IPS-15b (cell line): Measurements from ENCODE around the gene MYO19.

Source experiments
- H3K27me3 ChIP-seq: one replicate; pipeline ENCODE4 v1.6.1; 2013; ENCODE audit warnings: low read length; ENCODE audit not compliant: control insufficient read depth, insufficient read depth
- H3K36me3 ChIP-seq: one replicate; pipeline ENCODE4 v1.6.1; 2013; ENCODE audit warnings: low read length; ENCODE audit not compliant: control insufficient read depth, insufficient read depth
- H3K4me1 ChIP-seq: one replicate; pipeline ENCODE4 v1.6.1; 2013; ENCODE audit warnings: mild to moderate bottlenecking, low read length; ENCODE audit not compliant: control insufficient read depth, insufficient read depth
- H3K4me3 ChIP-seq: one replicate; pipeline ENCODE4 v1.5.1; 2013; ENCODE audit warnings: low read depth, low read length
- H3K9ac ChIP-seq: one replicate; pipeline ENCODE4 v1.6.1; 2013; ENCODE audit warnings: low read depth, mild to moderate bottlenecking, low read length
- H3K9me3 ChIP-seq: one replicate; pipeline ENCODE4 v1.6.1; 2013; ENCODE audit warnings: mild to moderate bottlenecking, low read length; ENCODE audit not compliant: control insufficient read depth, insufficient read depth

MYO19 gene, protein sequence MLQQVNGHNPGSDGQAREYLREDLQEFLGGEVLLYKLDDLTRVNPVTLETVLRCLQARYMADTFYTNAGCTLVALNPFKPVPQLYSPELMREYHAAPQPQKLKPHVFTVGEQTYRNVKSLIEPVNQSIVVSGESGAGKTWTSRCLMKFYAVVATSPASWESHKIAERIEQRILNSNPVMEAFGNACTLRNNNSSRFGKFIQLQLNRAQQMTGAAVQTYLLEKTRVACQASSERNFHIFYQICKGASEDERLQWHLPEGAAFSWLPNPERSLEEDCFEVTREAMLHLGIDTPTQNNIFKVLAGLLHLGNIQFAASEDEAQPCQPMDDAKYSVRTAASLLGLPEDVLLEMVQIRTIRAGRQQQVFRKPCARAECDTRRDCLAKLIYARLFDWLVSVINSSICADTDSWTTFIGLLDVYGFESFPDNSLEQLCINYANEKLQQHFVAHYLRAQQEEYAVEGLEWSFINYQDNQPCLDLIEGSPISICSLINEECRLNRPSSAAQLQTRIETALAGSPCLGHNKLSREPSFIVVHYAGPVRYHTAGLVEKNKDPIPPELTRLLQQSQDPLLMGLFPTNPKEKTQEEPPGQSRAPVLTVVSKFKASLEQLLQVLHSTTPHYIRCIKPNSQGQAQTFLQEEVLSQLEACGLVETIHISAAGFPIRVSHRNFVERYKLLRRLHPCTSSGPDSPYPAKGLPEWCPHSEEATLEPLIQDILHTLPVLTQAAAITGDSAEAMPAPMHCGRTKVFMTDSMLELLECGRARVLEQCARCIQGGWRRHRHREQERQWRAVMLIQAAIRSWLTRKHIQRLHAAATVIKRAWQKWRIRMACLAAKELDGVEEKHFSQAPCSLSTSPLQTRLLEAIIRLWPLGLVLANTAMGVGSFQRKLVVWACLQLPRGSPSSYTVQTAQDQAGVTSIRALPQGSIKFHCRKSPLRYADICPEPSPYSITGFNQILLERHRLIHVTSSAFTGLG

DNA sequence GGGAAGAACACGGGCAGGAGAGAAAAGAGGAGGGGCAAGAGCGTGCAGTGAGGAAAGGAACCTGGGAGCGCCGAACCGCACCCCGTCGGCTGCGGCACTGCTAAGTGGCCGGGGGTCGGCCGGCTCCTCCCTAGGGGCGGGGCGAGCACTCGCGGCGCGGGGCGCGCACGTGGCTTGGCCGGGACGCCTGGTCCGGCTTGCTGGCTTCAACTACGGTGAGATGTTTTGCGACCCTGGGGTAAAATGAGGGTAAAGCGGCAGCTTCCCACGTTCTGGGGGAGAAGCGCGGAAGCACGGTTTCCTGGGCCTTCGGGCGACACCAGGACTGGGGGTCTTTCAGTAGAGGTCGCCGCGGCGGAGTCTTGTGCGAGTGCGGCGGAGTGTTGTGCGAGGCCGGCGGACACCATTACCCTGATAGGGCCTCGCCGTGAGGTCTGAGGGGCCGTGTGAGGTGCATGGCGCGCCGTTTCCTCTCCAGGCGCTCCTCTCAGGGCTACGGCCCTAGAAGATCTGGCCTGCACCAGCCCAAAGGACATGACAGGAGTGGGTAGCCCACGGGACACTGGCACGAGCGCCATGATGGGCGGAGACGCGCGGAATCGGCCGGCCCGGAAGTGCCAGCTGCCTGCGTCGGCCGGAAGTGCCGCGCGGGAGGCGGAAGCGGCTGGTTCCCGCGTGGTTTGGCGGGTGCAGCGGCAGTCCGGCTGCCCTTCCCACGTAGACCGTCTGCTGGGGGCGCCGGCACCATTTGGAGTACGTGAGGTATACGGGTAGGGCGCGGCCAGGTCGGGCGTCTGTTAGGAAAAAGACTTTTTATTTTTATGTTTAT is at the start of gene MYO19, which contains the start of gene PIGW:
MYO19 (minus strand) TSS at position 29 of the 829 bp plus-strand sequence. CDS start 2,330 bp downstream, outside the sequence.
PIGW (plus strand) TSS at position 148 of the 829 bp plus-strand sequence. CDS start 2,115 bp downstream, outside the sequence.
- H3K36me3 ChIP-seq: peaks cover 20% of the 10 kb centered on the region

DNA sequence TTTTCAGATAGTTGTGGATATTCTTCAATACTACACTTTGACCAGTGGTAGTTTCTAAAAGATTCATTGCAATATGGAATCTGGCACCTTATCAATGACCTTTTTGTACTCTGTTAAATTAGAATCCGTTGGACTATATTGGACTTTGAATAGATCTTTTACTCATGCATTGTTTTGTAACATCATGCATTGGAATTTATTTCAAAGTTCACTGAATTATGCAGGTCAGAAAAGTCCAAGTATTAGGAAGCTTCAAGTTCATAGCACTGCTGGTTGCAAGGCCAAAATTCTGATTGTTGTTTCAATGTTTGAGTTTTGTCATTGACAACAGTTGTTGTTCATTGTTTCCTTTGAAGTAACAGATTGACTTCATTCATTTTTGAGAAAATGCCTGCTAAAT is 49.1 kb upstream of the MYO19 start:
- Histone ChIP-seq H3K4me1 (no peaks in the 10 kb centered on the region), H3K27me3 (no peaks in the 10 kb centered on the region), H3K4me3 (no peak overlapping the region), H3K9ac (no peak overlapping the region), H3K9me3 (no peaks in the 10 kb centered on the region), H3K36me3 (peaks cover 32% of the 10 kb centered on the region)

More for the DNA sequence above, at the start of gene MYO19, which contains the start of gene PIGW:
- H3K4me1 ChIP-seq: peaks cover 6% of the 10 kb centered on the region
- H3K27me3 ChIP-seq: no peaks in the 10 kb centered on the region
- no peaks in the 10 kb centered on the region for H3K9me3 ChIP-seq
- peak within 1 kb of the TSS; percentile 96 for H3K4me3 ChIP-seq
- H3K9ac ChIP-seq: peak within 1 kb of the TSS; percentile 94

DNA sequence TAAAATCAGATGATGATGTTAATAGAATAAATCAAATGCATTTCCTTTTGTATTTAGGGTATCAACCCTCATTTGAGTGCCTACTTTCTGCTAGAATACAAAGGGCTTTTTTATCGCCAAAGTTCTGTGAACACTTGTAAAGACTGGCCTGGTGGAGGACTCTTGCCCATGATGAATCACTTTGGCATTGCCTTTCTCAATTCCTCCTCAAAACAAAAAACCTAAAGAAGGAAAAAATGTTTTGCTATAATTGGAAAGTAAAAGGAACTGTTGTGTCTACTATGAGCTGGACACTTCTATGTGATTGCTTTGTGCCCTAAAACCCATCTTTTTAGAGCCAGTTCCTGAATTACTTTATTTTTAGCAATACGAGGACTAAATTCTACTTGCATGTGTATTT is 44.0 kb upstream of the MYO19 start:
- peaks cover 20% of the 10 kb centered on the region for H3K36me3 ChIP-seq
- no peaks in the 10 kb centered on the region for H3K9me3 ChIP-seq
- H3K4me3 ChIP-seq: no peak overlapping the region
- no peaks in the 10 kb centered on the region for H3K4me1 ChIP-seq
- no peaks in the 10 kb centered on the region for H3K27me3 ChIP-seq
- H3K9ac ChIP-seq: no peak overlapping the region

DNA sequence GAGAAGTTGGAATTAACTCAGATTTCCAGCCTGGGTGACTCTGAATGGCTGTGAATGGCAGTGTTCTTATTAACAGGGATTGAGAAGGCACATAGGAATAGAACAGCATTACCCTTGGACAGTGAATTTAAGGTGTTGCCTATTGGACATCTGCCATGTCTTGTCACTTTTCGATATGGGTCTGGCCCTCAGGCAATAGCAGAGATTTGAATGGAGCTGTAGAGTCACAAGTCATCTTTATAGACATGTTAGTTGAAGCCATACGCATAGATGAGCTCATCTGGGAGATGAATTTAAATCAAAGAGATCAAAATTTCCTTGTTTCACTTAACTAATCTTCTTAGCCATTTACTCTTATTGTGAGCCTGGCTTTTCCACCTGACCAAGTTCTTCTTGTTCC is 42.1 kb upstream of the MYO19 start:
- no peaks in the 10 kb centered on the region for H3K4me1 ChIP-seq
- no peak overlapping the region for H3K4me3 ChIP-seq
- H3K36me3 ChIP-seq: peaks cover 17% of the 10 kb centered on the region
- no peak overlapping the region for H3K9ac ChIP-seq
- H3K27me3 ChIP-seq: no peaks in the 10 kb centered on the region
- H3K9me3 ChIP-seq: no peaks in the 10 kb centered on the region

DNA sequence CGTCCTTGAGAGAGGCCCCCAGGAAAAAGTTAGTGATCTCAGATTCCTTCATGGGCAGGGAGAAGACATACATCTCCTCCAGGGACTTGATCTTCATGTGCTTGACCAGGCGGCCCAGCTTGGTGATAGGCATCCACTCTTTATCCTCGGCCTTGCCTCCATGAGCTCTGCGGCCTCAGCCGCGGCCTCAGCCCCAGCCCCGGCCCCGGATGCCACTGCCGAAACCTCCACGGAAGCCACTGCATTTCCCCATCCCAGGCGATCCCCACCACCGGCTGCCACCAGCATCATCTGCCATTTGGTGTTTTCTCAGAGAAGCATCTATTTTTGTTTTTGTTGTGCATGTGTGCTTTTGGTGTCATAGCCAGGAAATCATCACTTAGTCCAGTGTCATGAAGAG is 40.4 kb upstream of the MYO19 start:
- no peak overlapping the region for H3K9ac ChIP-seq
- peaks cover 16% of the 10 kb centered on the region for H3K36me3 ChIP-seq
- no peaks in the 10 kb centered on the region for H3K4me1 ChIP-seq
- H3K27me3 ChIP-seq: no peaks in the 10 kb centered on the region
- H3K9me3 ChIP-seq: no peaks in the 10 kb centered on the region
- H3K4me3 ChIP-seq: no peak overlapping the region

DNA sequence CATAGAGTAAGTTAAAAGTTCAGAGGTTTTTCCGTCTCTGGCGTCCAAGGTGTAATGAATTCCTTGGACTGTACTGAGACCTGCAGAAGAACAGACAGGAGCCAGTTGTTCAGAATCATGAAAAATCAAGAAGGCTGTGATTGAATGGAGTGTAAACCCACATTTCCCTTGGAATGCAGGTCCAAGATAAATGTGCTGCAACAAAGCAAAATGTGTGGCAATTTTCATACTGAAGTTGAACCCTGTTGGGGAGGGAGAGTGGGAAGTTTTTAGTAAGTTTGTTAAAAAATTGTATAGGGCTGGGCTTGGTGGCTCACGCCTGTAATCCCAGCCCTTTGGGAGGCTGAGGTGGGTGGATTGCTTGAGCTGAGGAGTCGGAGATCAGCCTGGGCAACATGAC is 31.4 kb upstream of the MYO19 start:
- H3K4me3 ChIP-seq: no peak overlapping the region
- H3K27me3 ChIP-seq: no peaks in the 10 kb centered on the region
- no peaks in the 10 kb centered on the region for H3K9me3 ChIP-seq
- no peak overlapping the region for H3K9ac ChIP-seq
- no peaks in the 10 kb centered on the region for H3K4me1 ChIP-seq
- peaks cover 32% of the 10 kb centered on the region for H3K36me3 ChIP-seq

DNA sequence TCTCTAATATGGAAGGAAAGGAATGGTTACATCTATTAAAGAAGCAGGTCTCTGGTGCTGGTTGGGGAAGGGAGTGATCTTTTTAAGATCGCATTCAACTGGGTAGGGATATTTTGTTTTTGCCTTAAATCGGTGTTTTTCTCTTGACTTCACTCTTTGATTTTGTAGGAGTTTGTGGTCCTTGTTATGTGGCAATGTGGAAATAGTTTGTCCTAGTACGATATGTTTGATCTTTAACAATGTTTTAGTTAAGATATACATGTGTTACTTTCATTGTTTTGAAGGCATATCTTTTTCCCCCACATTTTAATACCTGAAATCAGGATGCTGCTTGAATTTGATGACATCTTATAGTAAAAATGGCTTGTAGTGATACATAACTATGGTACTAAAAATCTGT is 18.8 kb upstream of the MYO19 start:
- Histone ChIP-seq H3K9ac (no peak overlapping the region), H3K4me1 (no peaks in the 10 kb centered on the region), H3K36me3 (peaks cover 11% of the 10 kb centered on the region), H3K4me3 (no peak overlapping the region), H3K9me3 (no peaks in the 10 kb centered on the region), H3K27me3 (no peaks in the 10 kb centered on the region)

DNA sequence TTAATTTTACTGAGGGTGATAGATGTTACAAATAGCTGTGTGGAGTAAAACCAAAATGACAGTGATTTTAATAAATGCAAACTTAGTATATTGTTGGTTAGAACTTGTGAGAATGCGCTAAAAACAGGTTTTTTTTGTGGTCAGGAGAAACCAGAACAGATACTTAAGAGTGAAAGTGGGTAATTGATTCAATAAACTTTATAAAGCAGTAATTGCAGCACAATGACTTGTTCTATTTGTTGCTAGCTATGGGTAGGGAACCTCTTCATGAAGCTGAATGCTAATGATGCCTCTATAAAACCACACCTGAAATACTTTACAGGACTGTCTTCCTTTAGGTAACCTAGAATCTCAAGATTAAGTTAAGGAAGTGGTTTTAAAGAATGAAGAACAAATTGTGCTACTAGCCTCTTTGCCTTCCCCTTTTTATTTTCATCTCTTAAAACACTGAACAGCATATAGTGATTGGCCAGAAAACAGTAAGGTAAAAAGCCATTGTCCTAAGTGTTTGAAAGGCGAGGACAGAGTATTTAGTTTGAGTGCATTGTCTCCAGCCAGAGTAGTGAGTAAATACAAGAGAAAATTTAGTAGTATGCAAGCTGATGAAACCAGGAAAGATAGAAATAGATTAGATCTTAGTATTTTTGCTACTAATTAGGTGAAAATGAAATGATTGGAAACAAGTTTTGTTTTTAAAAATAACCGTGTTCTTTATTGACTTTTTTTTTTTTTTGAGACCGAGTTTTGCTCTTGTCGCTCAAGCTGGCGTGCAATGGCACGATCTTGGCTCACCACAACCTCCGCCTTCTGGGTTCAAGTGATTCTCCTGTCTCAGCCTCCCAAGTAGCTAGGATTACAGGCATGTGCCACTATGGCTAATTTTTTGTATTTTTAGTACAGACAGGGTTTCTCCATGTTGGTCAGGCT is 16.1 kb upstream of the MYO19 start:
- no peaks in the 10 kb centered on the region for H3K9me3 ChIP-seq

DNA sequence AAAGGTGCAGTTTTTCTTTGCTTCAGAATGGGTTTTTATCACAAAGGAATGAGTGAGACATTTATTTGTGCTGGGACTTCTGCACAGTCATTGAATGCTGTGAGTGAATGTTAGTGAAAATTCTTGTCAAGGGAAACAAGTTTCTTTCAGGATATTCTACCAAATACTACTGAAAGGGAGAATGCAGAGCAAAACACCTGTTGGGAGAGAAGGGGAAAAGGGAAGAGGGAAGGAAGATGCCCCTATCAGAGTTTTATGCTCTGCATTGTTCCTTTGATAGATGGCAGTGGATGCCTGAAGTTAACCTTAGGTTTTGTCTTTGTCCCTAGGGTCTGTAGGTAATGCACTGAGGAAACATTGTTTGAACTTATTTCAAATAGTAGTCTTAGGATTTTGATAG is 13.1 kb upstream of the MYO19 start:
- Histone ChIP-seq H3K27me3 (no peaks in the 10 kb centered on the region), H3K36me3 (no peaks in the 10 kb centered on the region), H3K4me1 (no peaks in the 10 kb centered on the region), H3K9me3 (no peaks in the 10 kb centered on the region), H3K4me3 (no peak overlapping the region), H3K9ac (no peak overlapping the region)

More for the DNA sequence above, 16.1 kb upstream of the MYO19 start:
- Histone ChIP-seq H3K36me3 (no peaks in the 10 kb centered on the region), H3K27me3 (no peaks in the 10 kb centered on the region), H3K9ac (no peak overlapping the region), H3K4me1 (no peaks in the 10 kb centered on the region), H3K4me3 (no peak overlapping the region)

DNA sequence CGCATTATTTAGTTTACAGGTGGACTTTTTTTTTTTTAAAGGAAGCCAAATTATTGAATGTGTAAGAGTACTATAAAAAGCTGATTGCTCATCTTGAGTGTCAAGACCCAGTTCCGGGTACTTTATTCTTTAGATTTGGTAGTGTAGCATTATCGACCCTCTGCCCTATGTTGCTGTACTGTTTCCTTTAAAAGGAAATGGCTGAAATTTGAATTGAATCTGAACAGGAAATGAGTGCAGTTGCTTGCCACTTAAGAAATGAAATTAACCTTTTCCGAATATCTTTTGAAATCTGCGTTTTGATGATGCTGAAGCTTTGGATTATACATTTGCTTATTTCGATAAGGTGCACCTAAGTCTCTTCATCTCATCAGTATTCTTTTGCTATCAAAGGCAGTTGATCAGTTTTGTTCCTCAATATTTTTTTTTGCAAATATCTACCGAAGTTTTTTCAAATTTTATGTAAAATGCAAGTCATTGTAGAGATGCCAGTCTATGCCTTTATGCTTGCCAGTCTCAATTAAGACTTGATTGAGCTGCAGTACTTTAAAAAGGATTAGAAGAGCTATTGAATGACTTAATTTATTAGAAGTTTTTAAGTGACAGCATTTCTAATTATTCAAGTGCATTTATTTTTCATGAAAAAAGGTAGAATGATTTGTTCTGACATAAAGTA is 11.9 kb upstream of the MYO19 start:
- no peaks in the 10 kb centered on the region for H3K9me3 ChIP-seq
- H3K36me3 ChIP-seq: no peaks in the 10 kb centered on the region
- no peaks in the 10 kb centered on the region for H3K4me1 ChIP-seq
- no peaks in the 10 kb centered on the region for H3K27me3 ChIP-seq
- peak overlapping the region; percentile 77 for H3K9ac ChIP-seq
- H3K4me3 ChIP-seq: peak overlapping the region; percentile 93
